GM21381 (cell line): ENCODE results near the gene HASPIN.
"Not testable (repeated sequence)": the region's sequence is repeated elsewhere in the genome, so short reads cannot be mapped to it uniquely, and the experiment has no call there.

Experiments used
- ATAC-seq: cut with Tn5 transposase; IDR thresholded peaks from one replicate; pipeline ENCODE4 v1.9.1; 2021; ENCODE audit warnings: mild to moderate bottlenecking, moderate library complexity; ENCODE audit not compliant: unreplicated experiment

Gene HASPIN

DNA sequence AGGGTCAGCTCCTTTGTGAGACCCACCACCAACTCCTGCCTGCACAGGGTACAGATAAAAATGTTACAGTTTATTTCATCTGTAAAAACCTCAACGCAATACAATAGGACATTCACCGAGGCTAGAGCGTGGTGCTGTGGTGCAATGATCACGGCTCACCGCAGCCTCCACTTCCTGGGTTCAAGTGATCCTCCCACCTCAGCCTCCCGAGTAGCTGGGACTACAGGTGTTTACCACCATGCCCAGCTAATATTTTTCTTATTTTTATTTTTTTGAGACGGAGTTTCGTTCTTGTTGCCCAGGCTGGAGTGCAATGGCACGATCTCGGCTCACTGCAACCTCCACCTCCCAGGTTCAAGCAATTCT, 11.2 kb downstream of the HASPIN start:
- not testable (repeated sequence) for ATAC-seq

DNA sequence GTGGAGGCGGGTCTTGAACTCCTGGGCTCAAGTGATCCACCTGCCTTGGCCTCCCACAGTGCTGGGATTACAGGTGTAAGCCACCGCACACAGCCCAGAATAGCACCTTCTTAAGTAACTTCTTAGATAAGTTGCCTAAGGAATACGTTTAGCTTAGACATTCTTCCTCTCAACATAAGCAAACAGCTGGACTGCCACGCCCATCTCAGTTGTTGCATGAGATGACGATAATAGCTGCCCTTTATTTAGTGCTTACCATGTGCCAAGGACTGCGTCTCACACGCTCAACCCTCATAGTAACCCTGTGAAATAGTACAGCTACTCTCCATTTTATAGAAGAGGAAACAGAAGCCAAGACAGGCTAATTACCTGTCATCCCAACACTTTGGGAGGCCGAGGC, 11.8 kb downstream of the HASPIN start:
- no peak for ATAC-seq

DNA sequence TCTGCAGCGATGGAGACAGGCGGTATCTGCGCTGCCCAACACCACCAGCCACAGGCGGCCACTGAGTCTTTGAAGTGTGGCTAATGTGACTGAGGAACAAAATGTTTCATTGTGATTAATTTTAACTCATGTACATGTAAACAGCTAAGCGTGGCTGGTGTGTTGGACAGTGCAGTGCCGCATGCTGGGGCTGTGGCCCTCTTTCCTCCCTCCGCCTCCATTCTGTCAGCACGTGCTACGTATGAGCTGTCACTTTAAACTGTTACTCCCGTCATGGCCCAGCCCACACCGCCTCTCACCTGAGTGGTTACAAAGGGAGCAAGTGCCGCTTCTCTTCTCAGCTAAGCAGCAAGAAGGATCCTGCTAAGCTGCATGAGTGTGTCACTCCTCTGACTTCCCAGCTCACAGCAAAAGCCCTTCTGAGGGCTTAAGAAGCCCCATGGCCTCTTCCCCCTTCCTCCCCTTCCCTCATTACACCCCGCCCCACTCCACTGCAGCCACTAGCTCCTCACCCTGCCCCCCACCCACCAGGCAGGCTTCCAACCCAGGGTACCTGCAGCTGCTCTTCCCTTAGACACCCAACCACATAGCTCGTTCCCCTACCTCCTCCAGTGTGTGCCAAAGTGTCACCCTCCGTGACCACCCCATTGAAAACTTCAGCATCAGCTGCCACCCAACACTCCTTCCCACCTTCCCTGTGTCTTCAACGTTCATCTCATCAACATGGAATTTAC, 15.0 kb downstream of the HASPIN start:
- ATAC-seq: no peak

DNA sequence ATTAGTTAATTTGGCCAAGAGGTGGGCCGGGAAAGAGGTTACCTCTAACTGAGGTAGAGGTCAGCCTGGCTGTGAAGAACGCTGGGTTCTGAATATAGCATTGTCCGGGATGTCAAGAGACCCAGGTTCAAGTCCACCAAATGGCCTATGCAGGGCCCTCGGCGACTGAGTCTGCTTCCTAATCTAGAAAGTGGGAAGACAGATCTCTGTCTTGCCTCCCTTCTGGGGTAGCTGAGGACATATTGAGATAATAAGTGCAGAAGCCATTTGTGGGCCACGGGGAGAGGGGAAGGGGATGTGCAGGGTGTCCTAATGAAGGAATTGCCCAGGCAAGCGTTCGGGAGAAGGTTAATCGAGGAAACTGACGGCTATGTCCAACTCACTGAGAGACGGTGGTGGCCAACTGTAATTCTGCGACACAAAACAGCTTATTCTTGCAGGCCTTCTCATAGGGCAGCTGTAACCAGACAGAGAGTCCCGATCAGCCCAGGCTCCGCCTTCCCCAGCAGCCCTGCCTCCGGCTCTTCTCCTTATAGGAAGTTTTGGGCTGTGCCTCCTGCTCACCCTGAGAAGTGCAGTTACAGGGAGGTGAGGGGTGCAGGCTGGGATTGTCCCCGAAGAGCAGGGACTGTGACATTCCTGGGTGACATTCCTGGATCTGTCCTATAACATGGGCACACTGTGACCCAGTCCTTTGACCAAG, 15.9 kb downstream of the HASPIN start:
- ATAC-seq: no peak

DNA sequence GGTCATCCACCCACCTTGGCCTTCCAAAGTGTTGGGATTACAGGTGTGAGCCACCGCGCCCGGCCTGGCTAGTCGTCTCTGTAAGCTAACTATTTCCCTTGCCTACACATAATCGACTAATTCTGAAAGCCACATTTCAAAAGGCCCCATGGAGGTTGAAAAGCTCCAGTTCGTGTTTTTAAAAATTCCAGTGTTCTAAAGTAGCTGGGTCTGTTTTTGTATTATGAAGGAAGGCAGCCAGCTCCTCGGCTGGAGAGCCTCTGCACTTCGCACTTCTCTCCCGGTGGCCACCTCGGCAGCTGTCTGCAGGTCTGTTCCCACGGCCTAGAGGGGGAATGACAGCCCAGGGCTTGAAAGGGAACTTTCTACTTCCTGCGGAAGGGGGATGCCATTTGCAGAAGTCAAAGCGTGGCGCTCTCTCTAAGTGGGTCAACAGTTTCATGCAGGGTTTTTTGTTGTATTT, 16.9 kb downstream of the HASPIN start:
- no peak for ATAC-seq

DNA sequence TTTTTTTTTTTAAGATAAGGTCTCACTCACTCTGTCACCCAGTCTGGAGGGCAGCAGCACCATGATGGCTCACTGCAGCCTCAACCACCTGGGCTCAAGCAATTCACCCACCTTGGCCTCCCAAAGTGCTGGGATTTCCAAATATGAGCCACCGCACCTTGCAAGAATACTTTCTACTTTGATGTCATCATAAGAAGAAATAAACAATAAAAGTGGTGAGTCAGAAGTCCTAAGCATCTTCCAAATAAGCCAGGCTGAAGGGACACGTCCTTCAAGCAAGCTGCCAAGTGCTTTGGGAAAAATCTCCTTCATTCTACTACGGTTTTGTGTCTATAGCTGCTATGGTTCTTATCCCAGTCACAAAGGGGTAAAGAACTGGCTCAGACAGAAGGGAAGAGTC, 20.3 kb downstream of the HASPIN start:
- no peak for ATAC-seq

DNA sequence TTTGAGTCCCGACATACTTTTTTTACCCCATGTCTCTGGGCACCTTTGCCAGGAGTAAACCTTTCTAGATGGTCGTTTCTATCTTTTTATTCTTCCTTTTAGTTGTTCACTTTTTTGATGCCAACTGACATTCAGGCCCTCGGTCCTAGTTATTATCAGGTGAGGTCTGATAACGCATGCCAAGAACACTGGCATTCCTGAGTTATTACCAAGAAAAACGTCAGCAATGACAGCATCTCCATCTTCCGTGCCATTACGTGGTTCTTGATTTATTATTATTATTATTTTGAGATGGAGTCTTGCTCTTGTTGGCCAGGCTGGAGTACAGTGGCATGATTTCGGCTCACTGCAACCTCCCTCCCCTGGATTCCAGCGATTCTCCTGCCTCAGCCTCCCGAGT, 21.4 kb downstream of the HASPIN start:
- no peak for ATAC-seq

DNA sequence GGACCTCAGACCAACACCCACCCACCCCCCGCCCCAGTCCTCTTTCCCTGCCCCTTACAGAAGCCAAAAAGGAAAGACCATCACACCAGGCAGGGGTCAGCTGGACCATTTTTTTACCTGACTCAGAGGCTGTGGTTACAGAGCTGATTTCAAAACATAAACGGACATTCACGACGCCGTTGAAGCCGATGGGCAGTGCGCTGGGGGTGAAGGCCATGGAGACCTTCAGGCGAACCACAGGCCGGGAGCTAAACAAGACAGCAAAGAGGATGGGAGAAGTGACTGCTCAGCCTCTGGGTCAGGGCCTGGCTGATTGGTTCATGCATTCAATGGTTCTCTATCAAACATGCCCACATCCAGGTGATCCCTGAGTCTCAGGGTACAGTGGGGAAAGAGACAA, 24.1 kb downstream of the HASPIN start:
- no peak for ATAC-seq

DNA sequence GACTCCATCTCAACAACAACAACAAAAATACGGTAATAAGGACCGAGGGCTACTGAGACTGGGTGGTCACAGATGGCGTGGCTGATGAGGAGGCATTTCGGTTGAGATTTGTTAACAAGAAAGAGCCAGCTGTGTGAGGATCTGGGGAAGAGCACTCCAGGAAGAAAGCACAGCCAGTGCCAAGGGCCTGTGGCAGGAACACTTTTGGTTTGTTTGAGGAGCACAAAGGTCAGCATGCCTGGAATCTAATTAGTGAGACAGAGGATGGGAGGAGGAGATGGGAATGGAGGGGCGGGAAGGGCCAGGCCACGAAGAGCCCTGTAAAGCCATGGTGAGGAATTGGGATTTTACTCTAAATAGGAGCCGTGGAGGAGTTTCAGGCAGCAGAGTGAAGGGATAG, 24.9 kb downstream of the HASPIN start:
- ATAC-seq: no peak

DNA sequence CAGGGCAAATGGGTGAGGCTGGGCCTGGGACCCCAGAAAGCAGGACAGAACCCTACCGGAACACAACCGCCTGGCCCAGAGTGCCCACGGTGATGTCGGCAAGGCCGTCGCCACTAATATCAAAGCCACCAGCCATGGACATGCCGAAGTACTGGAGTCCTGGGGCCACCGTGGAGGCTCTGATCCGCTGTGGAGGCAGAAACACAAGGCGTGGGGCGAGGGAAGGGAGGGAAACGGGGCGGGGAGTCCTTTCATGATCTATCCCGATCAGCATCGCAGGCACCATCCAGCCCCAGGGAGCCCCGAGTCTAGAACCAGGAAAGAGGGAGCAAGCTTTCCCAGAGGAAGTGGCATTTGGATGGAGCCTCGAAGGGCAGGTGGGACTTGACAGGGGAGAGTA, 26.6 kb downstream of the HASPIN start:
- ATAC-seq: no peak

DNA sequence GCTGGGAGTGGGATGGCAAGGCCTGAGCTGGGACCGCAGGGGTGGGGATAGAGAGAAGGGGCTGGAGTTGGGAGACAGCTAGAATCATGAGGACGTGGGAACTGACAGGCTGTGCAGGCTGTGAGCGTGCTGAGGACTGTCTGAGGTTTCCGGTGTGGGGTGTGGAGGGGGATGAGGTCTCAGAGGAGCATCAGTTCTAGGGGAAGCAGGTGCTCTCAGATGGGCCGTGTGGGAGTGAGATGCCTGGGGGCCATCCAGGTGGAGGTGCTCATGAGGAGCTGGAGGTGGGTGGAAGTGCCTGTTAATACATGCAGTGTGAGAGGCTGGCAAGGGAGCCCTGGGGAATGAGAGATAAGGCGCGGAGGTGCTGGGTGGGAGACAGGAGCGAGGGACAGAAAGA, 27.2 kb downstream of the HASPIN start:
- no peak for ATAC-seq

DNA sequence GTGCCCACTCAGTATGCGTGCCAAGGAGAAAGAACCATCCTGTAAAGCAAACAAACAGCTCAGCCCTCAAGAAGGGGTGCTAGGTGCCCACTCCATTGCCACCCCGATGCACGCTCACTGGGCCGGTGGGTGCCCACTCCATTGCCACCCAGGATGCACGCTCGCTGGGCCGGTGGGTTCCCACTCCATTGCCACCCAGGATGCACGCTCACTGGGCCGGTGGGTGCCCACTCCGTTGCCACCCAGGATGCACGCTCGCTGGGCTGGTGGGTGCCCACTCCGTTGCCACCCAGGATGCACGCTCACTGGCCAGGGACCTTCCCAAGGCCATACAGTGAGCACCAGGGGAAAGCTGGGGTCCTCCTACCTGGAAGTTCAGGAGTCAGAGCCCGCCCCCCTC, 28.1 kb downstream of the HASPIN start:
- no peak for ATAC-seq

DNA sequence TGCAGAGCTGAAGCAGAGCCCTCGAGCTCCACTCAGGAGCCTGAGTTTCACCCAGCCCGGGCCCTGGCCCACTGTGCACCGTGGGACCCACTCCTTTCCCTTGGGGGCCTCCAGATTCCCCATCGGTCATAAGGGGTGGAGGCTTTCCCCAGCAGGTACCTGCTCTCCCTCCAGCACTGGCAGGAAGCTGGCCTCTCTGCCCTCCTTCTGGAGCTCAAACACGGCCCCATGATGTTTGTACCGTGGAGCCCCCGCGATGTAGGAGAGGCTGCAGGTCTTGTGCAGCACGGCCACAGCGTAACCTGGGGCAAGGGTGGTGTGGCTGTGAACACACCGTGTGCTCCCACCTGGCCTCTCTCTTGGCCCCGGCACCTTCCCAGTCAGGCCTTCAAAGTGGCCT, 29.9 kb downstream of the HASPIN start:
- ATAC-seq: no peak

DNA sequence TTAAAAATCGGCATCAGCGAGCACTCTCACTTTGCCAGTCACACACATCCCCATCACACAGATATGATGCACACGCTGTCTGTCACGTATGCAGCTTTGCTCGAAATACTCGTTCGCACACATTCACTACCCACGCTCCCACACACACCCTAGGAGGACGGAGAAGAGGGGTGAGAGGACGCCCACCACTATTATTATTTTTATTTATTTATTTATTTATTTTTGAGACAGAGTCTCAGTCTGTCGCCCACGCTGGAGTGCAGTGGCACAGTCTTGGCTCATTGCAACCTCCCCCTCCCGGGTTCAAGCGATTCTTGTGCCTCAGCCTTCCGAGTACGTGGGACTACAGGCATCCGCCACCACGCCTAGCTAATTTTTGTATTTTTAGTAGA, 30.4 kb downstream of the HASPIN start:
- no peak for ATAC-seq

DNA sequence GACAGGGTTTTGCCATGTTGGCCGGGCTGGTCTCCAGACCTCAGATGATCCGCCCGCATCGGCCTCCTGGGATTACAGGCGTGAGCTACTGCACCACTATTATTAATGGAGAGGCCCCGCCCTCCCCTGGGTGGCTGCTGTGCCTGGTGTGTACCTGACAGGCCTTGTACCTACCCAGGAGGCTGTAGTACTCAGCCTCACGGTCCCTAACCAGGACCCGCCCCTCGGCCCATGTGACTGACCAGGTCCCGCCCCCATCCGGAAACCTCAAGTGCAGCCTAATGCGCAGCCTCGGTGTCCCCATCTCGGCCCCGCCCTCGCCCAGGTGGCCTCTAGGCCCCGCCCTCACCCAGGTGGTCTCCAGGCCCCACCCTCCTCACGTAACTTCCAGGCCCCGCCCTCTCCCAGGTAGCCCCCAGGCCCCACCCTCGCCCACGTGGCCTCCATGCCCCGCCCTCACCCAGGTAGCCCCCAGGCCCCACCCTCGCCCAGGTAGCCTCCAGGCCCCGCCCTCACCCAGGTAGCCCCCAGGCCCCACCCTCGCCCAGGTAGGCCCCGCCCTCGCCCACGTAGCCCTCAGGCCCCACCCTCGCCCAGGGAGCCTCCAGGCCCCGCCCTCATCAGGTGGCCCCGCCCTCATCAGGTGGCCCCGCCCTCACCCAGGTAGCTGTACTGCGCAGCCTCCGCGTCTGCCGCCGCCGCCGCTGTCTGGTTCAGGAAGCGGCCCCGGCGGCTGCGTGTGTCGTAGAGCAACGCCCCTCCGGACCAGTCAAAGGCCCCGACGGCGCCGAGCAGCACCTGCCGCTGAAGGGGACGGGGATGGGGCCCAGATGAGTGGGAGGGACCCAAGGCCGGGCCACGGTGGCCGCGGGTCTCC, 31.0 kb downstream of the HASPIN start:
- ATAC-seq: peak; percentile 54

DNA sequence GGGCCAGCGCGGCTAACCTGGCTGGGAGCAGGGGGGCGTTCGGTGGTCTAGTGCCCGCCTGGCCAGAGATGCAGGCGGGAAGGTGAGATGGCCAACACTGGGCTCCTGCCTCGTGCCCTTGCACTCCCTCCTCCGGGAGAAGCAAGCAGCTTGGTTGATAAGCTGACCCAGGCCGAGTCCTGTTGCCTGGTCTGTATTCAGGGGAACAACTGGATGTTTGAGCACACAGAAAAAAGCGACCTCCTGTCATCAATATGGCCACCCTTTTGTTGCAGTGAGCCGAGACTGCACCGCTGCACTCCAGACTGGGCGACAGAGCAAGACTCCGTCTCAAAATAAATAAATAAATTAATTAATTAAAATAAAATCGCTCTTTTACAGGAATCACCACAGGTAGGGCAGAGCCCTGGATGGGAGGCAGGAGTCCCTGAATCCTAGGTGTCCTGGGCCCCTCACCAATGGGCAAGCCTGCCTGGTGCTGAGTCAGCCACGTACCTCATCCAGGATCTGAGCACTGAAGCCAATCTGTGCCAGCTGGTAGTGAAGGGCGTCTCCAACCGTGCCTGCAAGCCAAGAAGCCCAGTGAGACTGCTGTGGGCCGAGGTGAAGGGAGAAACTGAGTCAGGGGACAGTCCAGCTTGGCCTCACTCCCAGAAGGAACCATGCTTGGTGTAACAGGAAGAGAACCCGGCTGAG, 31.8 kb downstream of the HASPIN start:
- no peak for ATAC-seq

DNA sequence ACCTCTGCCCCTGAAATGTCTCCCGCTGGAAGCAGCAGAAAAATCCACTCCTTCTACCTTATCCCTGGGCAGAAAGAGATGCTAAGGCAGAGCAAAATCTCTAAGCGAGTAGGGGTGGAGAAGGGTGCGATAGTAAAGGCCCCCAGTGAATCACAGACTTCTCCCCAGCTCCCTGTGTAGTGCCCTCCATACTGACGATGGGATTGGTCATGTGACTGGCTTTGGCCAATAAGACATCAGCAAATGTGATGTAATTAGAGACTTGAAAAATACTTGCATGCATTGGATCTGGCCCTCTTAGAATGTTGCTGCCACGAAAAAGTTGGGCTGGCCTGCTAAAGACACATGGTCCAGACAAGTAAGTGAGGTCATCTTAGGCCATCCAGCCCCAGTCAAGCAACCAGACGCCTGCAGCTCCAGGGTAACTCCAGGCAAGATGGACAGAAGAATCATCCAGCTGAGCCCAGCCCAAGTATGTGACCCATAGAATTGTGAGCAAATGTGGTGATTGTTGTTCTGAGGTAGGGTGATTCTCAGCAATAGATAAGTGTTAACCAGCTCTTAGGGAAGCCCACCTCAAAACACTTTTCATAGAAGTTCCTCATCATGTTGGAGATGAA, 36.0 kb downstream of the HASPIN start:
- ATAC-seq: no peak

DNA sequence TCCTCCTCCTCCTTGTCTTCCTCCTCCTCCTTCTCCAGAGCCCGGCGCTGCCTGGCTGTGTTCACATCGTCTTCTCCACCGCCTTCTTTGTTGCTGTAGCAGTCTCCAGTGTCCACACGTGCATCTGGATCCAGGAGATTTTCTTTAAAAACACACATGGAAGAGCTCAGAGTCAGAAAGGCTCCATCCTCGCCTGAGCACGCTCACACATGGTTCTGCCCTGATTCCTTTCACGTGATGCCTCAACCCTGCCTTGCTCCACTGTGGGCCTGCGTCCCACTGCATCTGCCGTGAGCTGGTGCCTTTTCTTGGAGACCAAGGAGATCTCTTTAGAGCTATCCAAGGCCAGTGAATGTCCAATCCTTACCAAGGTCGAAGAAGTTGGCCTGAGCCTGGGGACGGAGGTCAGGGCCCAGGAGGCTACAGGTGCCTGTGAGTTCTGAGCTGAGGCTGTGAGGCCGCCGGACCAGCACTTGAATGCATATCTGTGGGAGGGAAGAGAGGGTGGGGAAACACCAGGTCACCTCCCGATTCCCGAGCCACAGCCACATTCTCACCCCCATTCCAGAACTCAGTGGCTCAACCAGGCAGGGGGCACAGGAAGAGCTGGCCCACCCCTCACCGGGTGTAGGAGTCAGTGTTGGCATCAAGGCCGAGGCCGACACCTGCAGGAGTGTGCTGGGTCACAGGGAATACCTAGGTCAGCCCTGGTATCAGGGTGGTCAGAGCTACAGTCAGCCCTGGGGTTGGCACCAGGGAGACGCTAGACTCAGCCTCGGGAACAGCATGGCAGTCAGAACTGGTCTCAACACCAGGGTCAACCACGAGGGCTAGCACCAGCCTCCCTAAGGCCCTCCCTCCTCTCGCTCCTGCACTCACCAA, 37.6 kb downstream of the HASPIN start:
- no peak for ATAC-seq

DNA sequence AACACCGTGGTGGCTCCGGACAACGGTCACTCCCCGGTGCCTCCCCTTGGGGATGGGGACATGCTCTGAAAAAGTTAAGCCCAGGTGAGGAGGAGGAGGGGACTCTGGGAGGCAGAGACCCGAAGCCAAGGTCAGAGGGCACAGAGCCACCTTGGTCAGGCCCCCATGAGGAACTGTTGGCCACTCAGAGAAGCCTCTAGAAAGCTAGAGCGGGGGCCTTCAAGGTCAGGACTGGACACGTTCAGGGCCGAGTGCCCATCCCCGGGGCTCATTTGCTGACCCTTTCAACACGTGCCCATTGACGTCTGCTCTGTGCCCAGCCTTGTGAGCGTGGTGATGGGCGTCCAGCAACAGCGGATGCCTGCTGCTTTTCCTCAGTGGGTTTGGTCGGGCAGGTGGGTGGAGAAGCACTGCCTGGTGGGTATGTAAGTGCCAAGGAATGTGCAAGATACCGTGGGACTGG, 38.2 kb downstream of the HASPIN start:
- ATAC-seq: no peak
